IMR-90 (cell line): ENCODE measurements around the gene ARPC1A.

ENCODE experiments used
- CEBPB ChIP-seq: IDR thresholded peaks from 2 replicates; pipeline ENCODE4 v1.6.1; 2012; ENCODE audit warnings: low read depth, low read length, improper control_type of control experiment
- CHD1 ChIP-seq: IDR thresholded peaks from 2 replicates; pipeline ENCODE4 v1.6.1; 2012; ENCODE audit warnings: low read depth, low read length, improper control_type of control experiment
- CTCF ChIP-seq: conservative IDR thresholded peaks from 2 replicates; pipeline ENCODE4 v1.5.1; 2012; ENCODE audit warnings: mild to moderate bottlenecking, low read depth, low read length, improper control_type of control experiment
- ELK1 ChIP-seq: fragments of 150-350 bp; IDR thresholded peaks from 2 replicates; pipeline ENCODE4 v1.6.1; 2016; ENCODE audit warnings: low read depth, mild to moderate bottlenecking, low read length, moderate library complexity, borderline replicate concordance
- MAFK ChIP-seq: IDR thresholded peaks from 2 replicates; pipeline ENCODE4 v1.6.1; 2012; ENCODE audit warnings: low read depth, low read length, improper control_type of control experiment
- MAZ ChIP-seq: IDR thresholded peaks from 2 replicates; pipeline ENCODE4 v1.6.1; 2012; ENCODE audit warnings: low read depth, mild to moderate bottlenecking, low read length, improper control_type of control experiment, moderate library complexity, borderline replicate concordance
- MXI1 ChIP-seq: IDR thresholded peaks from 2 replicates; pipeline ENCODE4 v1.6.1; 2012; ENCODE audit warnings: low read depth, mild to moderate bottlenecking, low read length, moderate library complexity, borderline replicate concordance
- NFE2L2 ChIP-seq: fragments of 150-350 bp; IDR thresholded peaks from 2 replicates; pipeline ENCODE4 v1.6.1; 2016; ENCODE audit warnings: low read depth, mild to moderate bottlenecking, low read length
- POLR2A ChIP-seq: IDR thresholded peaks from 2 replicates; pipeline ENCODE4 v1.6.1; 2012; ENCODE audit warnings: mild to moderate bottlenecking, low read depth, low read length
- RAD21 ChIP-seq: IDR thresholded peaks from 2 replicates; pipeline ENCODE4 v1.6.1; 2012; ENCODE audit warnings: low read length, improper control_type of control experiment
- RCOR1 ChIP-seq: IDR thresholded peaks from 2 replicates; pipeline ENCODE4 v1.6.1; 2012; ENCODE audit warnings: mild to moderate bottlenecking, low read length, improper control_type of control experiment; ENCODE audit not compliant: insufficient replicate concordance
- RFX5 ChIP-seq: IDR thresholded peaks from 2 replicates; pipeline ENCODE4 v1.8.0; 2012; ENCODE audit warnings: low read depth, mild to moderate bottlenecking, low read length, moderate library complexity
- USF2 ChIP-seq: fragments of 150-350 bp; IDR thresholded peaks from 2 replicates; pipeline ENCODE4 v1.6.1; 2017; ENCODE audit warnings: mild to moderate bottlenecking, antibody characterized with exemption, low read length, low read depth

- no peak for TF ChIP-seq CTCF
- TF ChIP-seq USF2: no peak
- TF ChIP-seq RFX5: no peak
- TF ChIP-seq MAFK: no peak
- no peak for TF ChIP-seq RAD21
- no peak for TF ChIP-seq CHD1
- no peak for TF ChIP-seq POLR2A
- no peak for TF ChIP-seq MXI1
- no peak for TF ChIP-seq CEBPB
- no peak for TF ChIP-seq ELK1
- no peak for TF ChIP-seq NFE2L2
- TF ChIP-seq RCOR1: no peak
- no peak for TF ChIP-seq MAZ
Measured at GRCh38 chr7:99380823-99381663, 55.3 kb downstream of the ARPC1A start.
